DOHH2 (cell line): ENCODE data around the gene SNX19.

Source experiments
- CTCF ChIP-seq: fragments of 200-600 bp; sonication (generic); IDR thresholded peaks from one replicate; pipeline ENCODE4 v1.5.1; 2014; ENCODE audit warnings: antibody characterized with exemption, mild to moderate bottlenecking, low read depth, low read length; ENCODE audit not compliant: poor library complexity, severe bottlenecking
- EZH2phosphoT487 ChIP-seq: fragments of 200-600 bp; sonication (generic); IDR thresholded peaks from 2 replicates; pipeline ENCODE4 v1.6.1; 2017; ENCODE audit warnings: borderline replicate concordance, mild to moderate bottlenecking, antibody characterized with exemption, low read length, moderate library complexity, mixed read lengths

- TF ChIP-seq CTCF (no peak), EZH2phosphoT487 (no peak)
Observed at GRCh38 chr11:130924750-130925149, 8.5 kb upstream of the SNX19 start.
